ENCODE results near the gene AFF2. TPM values are rescaled to one million over a fixed set of nuclear protein-coding genes. Genes with fewer than 3 reads are reported as not detected.
"Not testable (repeated sequence)": the region's sequence is repeated elsewhere in the genome, so short reads cannot be mapped to it uniquely, and the experiment has no call there.

AFF2 gene
- polyA plus RNA-seq, 1 of the 3 experiments (the other 2 are of a cell fraction), result not detected

- no peak for DNase-seq
- no peaks in the 10 kb centered on the region for H3K9me2 ChIP-seq
- H3K4me1 ChIP-seq (ENCODE audit: control insufficient read depth in 1 of 2, insufficient read depth in 2 of 2, low read depth in 1 of 2, low read length in 1 of 2), result no peaks in the 10 kb centered on the region
- no peak overlapping the region for H3K9ac ChIP-seq
- no peak overlapping the region for H3K27ac ChIP-seq (ENCODE audit: low read depth in 2 of 2, low read length in 1 of 2)
- no peak overlapping the region for H2AFZ ChIP-seq (ENCODE audit: low read depth)
- TF ChIP-seq, protein P1, sequence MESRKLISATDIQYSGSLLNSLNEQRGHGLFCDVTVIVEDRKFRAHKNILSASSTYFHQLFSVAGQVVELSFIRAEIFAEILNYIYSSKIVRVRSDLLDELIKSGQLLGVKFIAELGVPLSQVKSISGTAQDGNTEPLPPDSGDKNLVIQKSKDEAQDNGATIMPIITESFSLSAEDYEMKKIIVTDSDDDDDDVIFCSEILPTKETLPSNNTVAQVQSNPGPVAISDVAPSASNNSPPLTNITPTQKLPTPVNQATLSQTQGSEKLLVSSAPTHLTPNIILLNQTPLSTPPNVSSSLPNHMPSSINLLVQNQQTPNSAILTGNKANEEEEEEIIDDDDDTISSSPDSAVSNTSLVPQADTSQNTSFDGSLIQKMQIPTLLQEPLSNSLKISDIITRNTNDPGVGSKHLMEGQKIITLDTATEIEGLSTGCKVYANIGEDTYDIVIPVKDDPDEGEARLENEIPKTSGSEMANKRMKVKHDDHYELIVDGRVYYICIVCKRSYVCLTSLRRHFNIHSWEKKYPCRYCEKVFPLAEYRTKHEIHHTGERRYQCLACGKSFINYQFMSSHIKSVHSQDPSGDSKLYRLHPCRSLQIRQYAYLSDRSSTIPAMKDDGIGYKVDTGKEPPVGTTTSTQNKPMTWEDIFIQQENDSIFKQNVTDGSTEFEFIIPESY (IDR thresholded peaks at IDR 0.05; ENCODE audit: borderline replicate concordance, low read depth), result no peak
- TF ChIP-seq RFX5 (IDR thresholded peaks at IDR 0.05; ENCODE audit: low read length), result no peak
- H3K4me3 ChIP-seq (ENCODE audit: low read depth in 2 of 2, low read length in 1 of 2), result no peak overlapping the region
- WGBS (ENCODE audit: low lambda C conversion rate), result 0% methylated on average over 3 of the region's 3 CpGs
- ChIA-PET POLR2A (no interaction called here), CTCF (no interaction called here)
- no peaks in the 10 kb centered on the region for H4K20me1 ChIP-seq (ENCODE audit: insufficient read depth)
- no peaks in the 10 kb centered on the region for H3K79me2 ChIP-seq (ENCODE audit: insufficient read depth)
- H3K9me3 ChIP-seq, result no peaks in the 10 kb centered on the region
- no peaks in the 10 kb centered on the region for H3K27me3 ChIP-seq (ENCODE audit: insufficient read depth)
- no peaks in the 10 kb centered on the region for H3F3A ChIP-seq (replicated peaks; ENCODE audit: insufficient read depth)
- no peak overlapping the region for H3K4me2 ChIP-seq
- no peaks in the 10 kb centered on the region for H3K36me3 ChIP-seq (replicated peaks in 1 of 2; ENCODE audit: control insufficient read depth in 1 of 2, insufficient read depth in 2 of 2, low read length in 1 of 2)
Measured at GRCh38 chrX:148664995-148665394, 164.6 kb downstream of the AFF2 start.

DNA sequence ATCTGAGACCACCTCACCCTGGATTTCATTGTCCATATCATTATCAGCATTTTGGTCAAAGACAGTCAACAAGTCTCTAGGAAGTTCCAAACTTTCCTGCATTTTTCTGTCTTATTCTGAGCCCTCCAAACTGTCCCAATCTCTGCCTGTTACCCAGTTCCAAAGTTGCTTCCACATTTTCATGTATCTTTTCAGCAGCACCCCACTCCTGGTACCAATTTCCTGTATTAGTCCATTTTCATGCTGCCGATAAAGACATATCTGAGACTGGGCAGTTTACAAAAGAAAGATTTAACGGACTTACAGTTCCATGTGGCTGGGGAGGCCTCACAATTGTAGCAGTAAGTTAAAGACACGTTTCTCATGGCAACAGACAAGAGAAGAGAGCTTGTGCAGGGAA lies 168.8 kb downstream of the AFF2 start:
- H3K9me2 ChIP-seq; H3K9ac ChIP-seq; CTCF ChIA-PET; H3K4me2 ChIP-seq; POLR2A ChIA-PET; H3K4me3 ChIP-seq (ENCODE audit: low read depth in 2 of 2, low read length in 1 of 2); H3K36me3 ChIP-seq (replicated peaks in 1 of 2; ENCODE audit: control insufficient read depth in 1 of 2, insufficient read depth in 2 of 2, low read length in 1 of 2); H3K27me3 ChIP-seq (ENCODE audit: insufficient read depth); H3F3A ChIP-seq (replicated peaks; ENCODE audit: insufficient read depth); H3K4me1 ChIP-seq (ENCODE audit: control insufficient read depth in 1 of 2, insufficient read depth in 2 of 2, low read depth in 1 of 2, low read length in 1 of 2); H2AFZ ChIP-seq (ENCODE audit: low read depth); H3K9me3 ChIP-seq; H3K79me2 ChIP-seq (ENCODE audit: insufficient read depth); H3K27ac ChIP-seq (ENCODE audit: low read depth in 2 of 2, low read length in 1 of 2); H4K20me1 ChIP-seq (ENCODE audit: insufficient read depth); DNase-seq: not testable (repeated sequence)
- WGBS (ENCODE audit: low lambda C conversion rate), result 4% methylated on average over 3 of the region's 3 CpGs

- Histone ChIP-seq H3K9me3 (no peaks in the 10 kb centered on the region), H3K4me3 (ENCODE audit: low read depth in 2 of 2, low read length in 1 of 2) (no peak overlapping the region), H3K27ac (ENCODE audit: low read depth in 2 of 2, low read length in 1 of 2) (no peak overlapping the region), H3K4me2 (no peak overlapping the region), H3K27me3 (ENCODE audit: insufficient read depth) (no peaks in the 10 kb centered on the region), H4K20me1 (ENCODE audit: insufficient read depth) (no peaks in the 10 kb centered on the region), H3K9me2 (no peaks in the 10 kb centered on the region), H3F3A (replicated peaks; ENCODE audit: insufficient read depth) (no peaks in the 10 kb centered on the region), H2AFZ (ENCODE audit: low read depth) (no peak overlapping the region), H3K4me1 (ENCODE audit: control insufficient read depth in 1 of 2, insufficient read depth in 2 of 2, low read depth in 1 of 2, low read length in 1 of 2) (no peaks in the 10 kb centered on the region), H3K9ac (no peak overlapping the region), H3K79me2 (ENCODE audit: insufficient read depth) (no peaks in the 10 kb centered on the region), H3K36me3 (replicated peaks in 1 of 2; ENCODE audit: control insufficient read depth in 1 of 2, insufficient read depth in 2 of 2, low read length in 1 of 2) (no peaks in the 10 kb centered on the region)
- ChIA-PET POLR2A (no interaction called here), CTCF (no interaction called here)
- 3% methylated on average over 3 of the region's 3 CpGs for WGBS (ENCODE audit: low lambda C conversion rate)
- no peak for DNase-seq
- TF ChIP-seq GATA2 (CRISPR knock-in tag; IDR thresholded peaks at IDR 0.05) (no peak), EP300 (IDR thresholded peaks at IDR 0.05; ENCODE audit: borderline replicate concordance in 1 of 2, low read depth in 1 of 2, low read length in 1 of 2) (no peak), RCOR1 (IDR thresholded peaks at IDR 0.05; ENCODE audit: low read length) (no peak), PBX3 (IDR thresholded peaks at IDR 0.05) (no peak), MXI1 (IDR thresholded peaks at IDR 0.05; ENCODE audit: low read depth, low read length) (no peak)
- TF ChIP-seq, protein P2, sequence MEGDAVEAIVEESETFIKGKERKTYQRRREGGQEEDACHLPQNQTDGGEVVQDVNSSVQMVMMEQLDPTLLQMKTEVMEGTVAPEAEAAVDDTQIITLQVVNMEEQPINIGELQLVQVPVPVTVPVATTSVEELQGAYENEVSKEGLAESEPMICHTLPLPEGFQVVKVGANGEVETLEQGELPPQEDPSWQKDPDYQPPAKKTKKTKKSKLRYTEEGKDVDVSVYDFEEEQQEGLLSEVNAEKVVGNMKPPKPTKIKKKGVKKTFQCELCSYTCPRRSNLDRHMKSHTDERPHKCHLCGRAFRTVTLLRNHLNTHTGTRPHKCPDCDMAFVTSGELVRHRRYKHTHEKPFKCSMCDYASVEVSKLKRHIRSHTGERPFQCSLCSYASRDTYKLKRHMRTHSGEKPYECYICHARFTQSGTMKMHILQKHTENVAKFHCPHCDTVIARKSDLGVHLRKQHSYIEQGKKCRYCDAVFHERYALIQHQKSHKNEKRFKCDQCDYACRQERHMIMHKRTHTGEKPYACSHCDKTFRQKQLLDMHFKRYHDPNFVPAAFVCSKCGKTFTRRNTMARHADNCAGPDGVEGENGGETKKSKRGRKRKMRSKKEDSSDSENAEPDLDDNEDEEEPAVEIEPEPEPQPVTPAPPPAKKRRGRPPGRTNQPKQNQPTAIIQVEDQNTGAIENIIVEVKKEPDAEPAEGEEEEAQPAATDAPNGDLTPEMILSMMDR (IDR thresholded peaks at IDR 0.05), result no peak
- TF ChIP-seq, protein P1 (IDR thresholded peaks at IDR 0.05; ENCODE audit: borderline replicate concordance, low read depth), result no peak
- TF ChIP-seq, protein P3, sequence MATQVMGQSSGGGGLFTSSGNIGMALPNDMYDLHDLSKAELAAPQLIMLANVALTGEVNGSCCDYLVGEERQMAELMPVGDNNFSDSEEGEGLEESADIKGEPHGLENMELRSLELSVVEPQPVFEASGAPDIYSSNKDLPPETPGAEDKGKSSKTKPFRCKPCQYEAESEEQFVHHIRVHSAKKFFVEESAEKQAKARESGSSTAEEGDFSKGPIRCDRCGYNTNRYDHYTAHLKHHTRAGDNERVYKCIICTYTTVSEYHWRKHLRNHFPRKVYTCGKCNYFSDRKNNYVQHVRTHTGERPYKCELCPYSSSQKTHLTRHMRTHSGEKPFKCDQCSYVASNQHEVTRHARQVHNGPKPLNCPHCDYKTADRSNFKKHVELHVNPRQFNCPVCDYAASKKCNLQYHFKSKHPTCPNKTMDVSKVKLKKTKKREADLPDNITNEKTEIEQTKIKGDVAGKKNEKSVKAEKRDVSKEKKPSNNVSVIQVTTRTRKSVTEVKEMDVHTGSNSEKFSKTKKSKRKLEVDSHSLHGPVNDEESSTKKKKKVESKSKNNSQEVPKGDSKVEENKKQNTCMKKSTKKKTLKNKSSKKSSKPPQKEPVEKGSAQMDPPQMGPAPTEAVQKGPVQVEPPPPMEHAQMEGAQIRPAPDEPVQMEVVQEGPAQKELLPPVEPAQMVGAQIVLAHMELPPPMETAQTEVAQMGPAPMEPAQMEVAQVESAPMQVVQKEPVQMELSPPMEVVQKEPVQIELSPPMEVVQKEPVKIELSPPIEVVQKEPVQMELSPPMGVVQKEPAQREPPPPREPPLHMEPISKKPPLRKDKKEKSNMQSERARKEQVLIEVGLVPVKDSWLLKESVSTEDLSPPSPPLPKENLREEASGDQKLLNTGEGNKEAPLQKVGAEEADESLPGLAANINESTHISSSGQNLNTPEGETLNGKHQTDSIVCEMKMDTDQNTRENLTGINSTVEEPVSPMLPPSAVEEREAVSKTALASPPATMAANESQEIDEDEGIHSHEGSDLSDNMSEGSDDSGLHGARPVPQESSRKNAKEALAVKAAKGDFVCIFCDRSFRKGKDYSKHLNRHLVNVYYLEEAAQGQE (IDR thresholded peaks at IDR 0.05; ENCODE audit: low read depth, low read length), result no peak
- TF ChIP-seq, protein P4, sequence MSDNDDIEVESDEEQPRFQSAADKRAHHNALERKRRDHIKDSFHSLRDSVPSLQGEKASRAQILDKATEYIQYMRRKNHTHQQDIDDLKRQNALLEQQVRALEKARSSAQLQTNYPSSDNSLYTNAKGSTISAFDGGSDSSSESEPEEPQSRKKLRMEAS (IDR thresholded peaks at IDR 0.05; ENCODE audit: low read depth), result no peak
Measured at GRCh38 chrX:148670277-148670676, 169.9 kb downstream of the AFF2 start.

All from SK-N-SH (cell line).